ENCODE data around the gene CDC26. TPM values are rescaled to one million over a fixed set of nuclear protein-coding genes. Genes with fewer than 3 reads are reported as not detected.

CDC26 gene
- total and polyA plus RNA-seq, 8 donors: 7.2 to 66.4 (median 27.1) TPM

DNA sequence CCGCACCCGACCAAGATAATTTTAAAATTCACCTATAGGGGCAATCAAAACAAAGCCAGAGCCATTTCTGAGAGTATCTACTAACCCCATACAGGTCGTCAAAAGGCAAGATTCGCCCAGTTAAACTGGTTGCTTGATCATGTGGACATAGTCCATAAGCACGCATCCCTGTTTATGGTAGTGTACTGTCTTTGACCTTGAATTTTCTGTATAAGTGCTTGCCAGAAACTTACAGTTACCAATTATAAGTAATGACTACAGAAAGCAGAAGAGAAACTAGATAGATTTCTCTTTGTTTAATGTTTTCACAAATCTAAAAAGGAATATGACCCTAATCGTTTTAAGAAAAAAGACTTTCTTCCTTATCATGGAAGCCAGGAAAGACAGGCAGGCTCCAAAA lies 28.4 kb downstream of the CDC26 start:
- Histone ChIP-seq H3K27ac (no peak overlapping the region), H3K27me3 (no peaks in the 10 kb centered on the region), H3K9me3 (no peaks in the 10 kb centered on the region), H3K4me3 (no peak overlapping the region), H3K36me3 (no peaks in the 10 kb centered on the region), H3K4me1 (no peaks in the 10 kb centered on the region)
- TF ChIP-seq, protein P1, sequence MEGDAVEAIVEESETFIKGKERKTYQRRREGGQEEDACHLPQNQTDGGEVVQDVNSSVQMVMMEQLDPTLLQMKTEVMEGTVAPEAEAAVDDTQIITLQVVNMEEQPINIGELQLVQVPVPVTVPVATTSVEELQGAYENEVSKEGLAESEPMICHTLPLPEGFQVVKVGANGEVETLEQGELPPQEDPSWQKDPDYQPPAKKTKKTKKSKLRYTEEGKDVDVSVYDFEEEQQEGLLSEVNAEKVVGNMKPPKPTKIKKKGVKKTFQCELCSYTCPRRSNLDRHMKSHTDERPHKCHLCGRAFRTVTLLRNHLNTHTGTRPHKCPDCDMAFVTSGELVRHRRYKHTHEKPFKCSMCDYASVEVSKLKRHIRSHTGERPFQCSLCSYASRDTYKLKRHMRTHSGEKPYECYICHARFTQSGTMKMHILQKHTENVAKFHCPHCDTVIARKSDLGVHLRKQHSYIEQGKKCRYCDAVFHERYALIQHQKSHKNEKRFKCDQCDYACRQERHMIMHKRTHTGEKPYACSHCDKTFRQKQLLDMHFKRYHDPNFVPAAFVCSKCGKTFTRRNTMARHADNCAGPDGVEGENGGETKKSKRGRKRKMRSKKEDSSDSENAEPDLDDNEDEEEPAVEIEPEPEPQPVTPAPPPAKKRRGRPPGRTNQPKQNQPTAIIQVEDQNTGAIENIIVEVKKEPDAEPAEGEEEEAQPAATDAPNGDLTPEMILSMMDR (IDR thresholded peaks at IDR 0.05): no peak
- no peak for TF ChIP-seq POLR2AphosphoS5 (IDR thresholded peaks at IDR 0.05)
- no peak for TF ChIP-seq POLR2A (IDR thresholded peaks at IDR 0.05)
- TF ChIP-seq EP300 (IDR thresholded peaks at IDR 0.05): no peak
- 87 to 92% (median 88%) methylated on average over 6 of the region's 6 CpGs for WGBS, 5 donors
- intact Hi-C loops (cut with DNase I; ENCODE audit: low total_unique reads): no loop called here
- DNase-seq: no peak

DNA sequence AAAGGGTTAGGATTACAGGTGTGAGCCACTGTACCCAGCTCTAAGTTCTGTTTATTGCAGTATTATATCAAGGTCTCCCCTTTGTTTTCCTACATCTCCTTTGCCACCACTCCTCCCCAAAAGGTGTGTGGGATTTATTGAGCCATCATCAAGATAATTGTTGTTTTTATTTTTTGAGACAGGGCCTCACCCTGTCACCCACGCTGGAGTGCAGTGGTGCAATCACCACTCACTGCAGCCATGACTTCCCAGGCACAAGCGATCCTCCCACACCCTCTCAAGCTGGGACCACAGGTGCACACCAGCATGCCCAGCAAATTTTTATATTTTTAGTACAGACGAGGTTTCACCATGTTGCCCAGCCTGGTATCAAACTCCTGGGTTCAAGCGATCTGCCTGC lies 29.5 kb downstream of the CDC26 start:
- no peak for TF ChIP-seq POLR2AphosphoS5 (IDR thresholded peaks at IDR 0.05)
- no peak for TF ChIP-seq EP300 (IDR thresholded peaks at IDR 0.05)
- TF ChIP-seq, protein P1 (IDR thresholded peaks at IDR 0.05): no peak
- no peak for TF ChIP-seq POLR2A (IDR thresholded peaks at IDR 0.05)
- H3K27me3 ChIP-seq: no peaks in the 10 kb centered on the region
- H3K36me3 ChIP-seq: no peaks in the 10 kb centered on the region
- no peaks in the 10 kb centered on the region for H3K9me3 ChIP-seq
- no peak overlapping the region for H3K27ac ChIP-seq
- no peaks in the 10 kb centered on the region for H3K4me1 ChIP-seq
- intact Hi-C loops (cut with DNase I; ENCODE audit: low total_unique reads): no loop called here
- no peak overlapping the region for H3K4me3 ChIP-seq
- no peak for DNase-seq
- 86 to 94% (median 90%) methylated on average over 4 of the region's 4 CpGs for WGBS, 5 donors

DNA sequence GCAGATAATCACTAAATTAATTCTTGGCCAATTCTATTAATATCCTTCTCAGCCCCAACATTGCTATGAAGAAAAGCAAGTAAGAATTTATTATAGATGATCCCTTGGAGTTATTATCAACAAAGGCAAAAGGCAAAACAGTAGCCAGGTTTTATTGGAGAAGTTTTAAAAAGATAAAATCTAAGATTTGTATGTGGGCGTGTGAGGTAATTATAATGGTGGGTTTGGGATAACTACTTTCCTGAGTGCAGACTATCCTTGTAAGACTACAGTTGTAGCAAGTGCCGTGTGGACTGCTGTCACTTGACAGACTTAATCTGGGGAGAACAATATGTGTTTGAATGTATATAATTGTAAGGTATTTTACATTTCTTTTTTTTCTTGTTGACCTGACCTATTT lies 30.8 kb downstream of the CDC26 start:
- H3K9me3 ChIP-seq: no peaks in the 10 kb centered on the region
- H3K4me3 ChIP-seq: no peak overlapping the region
- H3K36me3 ChIP-seq: no peaks in the 10 kb centered on the region
- H3K4me1 ChIP-seq: no peaks in the 10 kb centered on the region
- intact Hi-C loops (cut with DNase I; ENCODE audit: low total_unique reads): no loop called here
- TF ChIP-seq, protein P1 (IDR thresholded peaks at IDR 0.05): no peak
- no peak for TF ChIP-seq POLR2AphosphoS5 (IDR thresholded peaks at IDR 0.05)
- TF ChIP-seq POLR2A (IDR thresholded peaks at IDR 0.05): no peak
- no peak for DNase-seq
- no peaks in the 10 kb centered on the region for H3K27me3 ChIP-seq
- H3K27ac ChIP-seq: no peak overlapping the region
- 85 to 94% (median 89%) methylated on average over 2 of the region's 2 CpGs for WGBS, 5 donors

DNA sequence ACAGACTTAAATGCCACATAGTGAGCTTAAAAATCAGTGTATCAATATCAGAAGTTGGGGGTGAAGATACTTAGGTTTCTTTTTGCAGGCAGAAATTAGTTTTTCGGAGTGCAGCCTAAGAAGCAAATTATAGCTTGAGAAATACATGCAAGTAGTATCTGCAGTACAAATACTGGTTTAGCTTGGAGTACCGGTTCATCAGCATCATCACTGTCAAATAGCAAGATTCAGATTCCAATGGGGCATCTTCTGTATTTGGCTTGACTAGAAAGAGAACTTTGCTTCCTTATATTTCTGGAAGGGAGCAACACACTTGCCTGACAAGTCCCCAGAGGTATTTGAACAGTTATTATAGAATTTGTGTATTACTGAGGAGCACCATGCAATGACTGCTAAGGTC lies 34.2 kb downstream of the CDC26 start:
- intact Hi-C loops (cut with DNase I; ENCODE audit: low total_unique reads): no loop called here
- Histone ChIP-seq H3K4me3 (no peak overlapping the region), H3K27me3 (no peaks in the 10 kb centered on the region), H3K36me3 (no peaks in the 10 kb centered on the region), H3K27ac (no peak overlapping the region), H3K4me1 (peaks cover 0 to 10% (median under 1%) of the 10 kb centered on the region in 4 donors), H3K9me3 (no peaks in the 10 kb centered on the region)
- DNase-seq: no peak
- WGBS, 5 donors: 93 to 97% (median 95%) methylated on average over 2 of the region's 2 CpGs
- TF ChIP-seq POLR2AphosphoS5 (IDR thresholded peaks at IDR 0.05) (no peak), EP300 (IDR thresholded peaks at IDR 0.05) (no peak), POLR2A (IDR thresholded peaks at IDR 0.05) (no peak)
- TF ChIP-seq, protein P1 (IDR thresholded peaks at IDR 0.05): no peak
